K562 (cell line): ENCODE data around the gene KMT5C. TPM values are rescaled to one million over a fixed set of nuclear protein-coding genes. Genes with fewer than 3 reads are reported as not detected.

Experiments used
- ATAC-seq: fragments of 200-7000 bp; cut with Tn5 transposase; 3 replicates; pipeline ENCODE4 v1.9.1; 2020; ENCODE audit warnings: moderate library complexity
- BruUV-seq: library from RNA; stranded (reverse); fragments of 400-500 nt; replicated peaks from 2 replicates; lab custom pipeline; 2021; lab: Mats Ljungman, UMichigan
- CTCF ChIA-PET: fragments of 300-600 bp; formaldehyde crosslinking; extraction: SDS; loops from one replicate; lab custom pipeline; 2021; ENCODE audit warnings: low intra/inter-chr PET ratio; lab: Yijun Ruan, JAX
- POLR2A ChIA-PET: fragments of 300-600, 350-650 bp; sonication (Branson Sonifier 250); formaldehyde crosslinking; extraction: SDS; loops from one replicate; lab custom pipeline; 2021; ENCODE audit warnings: antibody characterized with exemption, inconsistent platforms; lab: Yijun Ruan, JAX
- DNase-seq, 4 experiments: peaks; one replicate each; pipeline versions ENCODE4 v3.0.0 to v3.0.0-alpha.2; 2011 to 2018; ENCODE audit warnings: low spot score in 3 of 4, mixed read lengths in 3 of 4; ENCODE audit errors: extremely low read depth in 1 of 4
- FAIRE-seq: peaks from 2 replicates; lab custom pipeline; 2011; peaks lifted over from hg19 to GRCh38; lab: Jason Lieb, UNC
- H2AFZ ChIP-seq: 2 replicates; pipeline ENCODE4 v1.6.0; 2011; ENCODE audit warnings: low read depth, low read length, control low read depth, inconsistent platforms
- H3K27ac ChIP-seq: fragments of 200-600 bp; 3 replicates; pipeline ENCODE4 v1.8.0; 2011; ENCODE audit warnings: low read depth, mild to moderate bottlenecking, control low read depth, inconsistent platforms, low read length, moderate library complexity, mixed read lengths; ENCODE audit errors: extremely low read depth
- H3K27me3 ChIP-seq, 2 experiments: fragments of 300-600 bp in 1 of 2; 2 replicates in 1 of 2; 3 replicates in 1 of 2; pipeline versions ENCODE4 v1.6.0 to v1.8.0; 2011; ENCODE audit warnings: inconsistent platforms in 2 of 2, low read length in 2 of 2, mild to moderate bottlenecking in 1 of 2, mixed read lengths in 1 of 2, moderate library complexity in 1 of 2; ENCODE audit not compliant: control insufficient read depth in 2 of 2, insufficient read depth in 2 of 2
- H3K36me3 ChIP-seq: fragments of 300-600 bp; 3 replicates; pipeline ENCODE4 v1.8.0; 2011; ENCODE audit warnings: mild to moderate bottlenecking, low read length, inconsistent platforms; ENCODE audit not compliant: control insufficient read depth, insufficient read depth
- H3K4me1 ChIP-seq, 2 experiments: fragments of 200-600 bp in 1 of 2; replicated peaks in 1 of 2; 2 replicates in 1 of 2; 3 replicates in 1 of 2; pipeline versions ENCODE4 v1.5.1 to v1.8.0; 2011; ENCODE audit warnings: inconsistent platforms in 2 of 2, low read length in 2 of 2, mild to moderate bottlenecking in 1 of 2, mixed read lengths in 1 of 2, moderate library complexity in 1 of 2; ENCODE audit not compliant: control insufficient read depth in 2 of 2, insufficient read depth in 2 of 2
- H3K4me2 ChIP-seq: 2 replicates; pipeline ENCODE4 v1.6.1; 2011; ENCODE audit warnings: low read length, control low read depth, inconsistent platforms, mixed read lengths; ENCODE audit not compliant: insufficient read depth
- H3K4me3 ChIP-seq: fragments of 200-600 bp; sonication (generic), shearing (Covaris generic); 2 replicates; pipeline ENCODE4 v1.5.1; 2016; ENCODE audit warnings: control low read depth, inconsistent platforms
- H3K79me2 ChIP-seq: fragments of 200-600 bp; 3 replicates; pipeline ENCODE4 v1.8.0; 2011; ENCODE audit warnings: low read length, inconsistent platforms; ENCODE audit not compliant: control insufficient read depth, insufficient read depth
- H3K9ac ChIP-seq, 2 experiments: 2 replicates each; pipeline versions ENCODE4 v1.6.0 to v1.6.1; 2011; ENCODE audit warnings: low read depth in 2 of 2, low read length in 2 of 2, control low read depth in 1 of 2, inconsistent platforms in 1 of 2, mild to moderate bottlenecking in 1 of 2, mixed read lengths in 1 of 2; ENCODE audit not compliant: insufficient read depth in 1 of 2
- H3K9me1 ChIP-seq: one replicate; pipeline ENCODE4 v1.6.0; 2011; ENCODE audit warnings: inconsistent platforms, mild to moderate bottlenecking, low read length, moderate library complexity; ENCODE audit not compliant: control insufficient read depth, insufficient read depth
- H3K9me3 ChIP-seq: replicated peaks from 2 replicates; pipeline ENCODE4 v1.5.1; 2011; ENCODE audit warnings: low read depth, low read length, inconsistent platforms; ENCODE audit not compliant: control insufficient read depth, insufficient read depth
- H4K20me1 ChIP-seq: replicated peaks from 2 replicates; pipeline ENCODE4 v1.6.1; 2011; ENCODE audit warnings: low read length, inconsistent platforms, mixed read lengths; ENCODE audit not compliant: control insufficient read depth, insufficient read depth
- CBX2 ChIP-seq: fragments of 200-600 bp; sonication (generic); IDR thresholded peaks from one replicate; pipeline ENCODE4 v1.6.1; 2012; ENCODE audit warnings: mild to moderate bottlenecking, low read length, inconsistent platforms; ENCODE audit not compliant: insufficient read depth, poor library complexity, severe bottlenecking
- E2F3 ChIP-seq: fragments of 250-450 bp; sonication (Bioruptor Pico); IDR thresholded peaks from 2 replicates; pipeline ENCODE4 v1.4.0; 2020; ENCODE audit warnings: mild to moderate bottlenecking
- EGR1 ChIP-seq: fragments of 450-650 bp; conservative IDR thresholded peaks from 2 replicates; pipeline ENCODE4 v1.6.1; 2017; ENCODE audit warnings: mild to moderate bottlenecking
- HSF4 ChIP-seq: fragments of 250-450 bp; sonication (Bioruptor Pico); IDR thresholded peaks from 2 replicates; pipeline ENCODE4 v2.1.2; 2022; ENCODE audit warnings: mild to moderate bottlenecking, moderate library complexity, borderline replicate concordance
- KDM2B ChIP-seq: fragments of 250-450 bp; sonication (Bioruptor Pico); IDR thresholded peaks from 2 replicates; pipeline ENCODE4 v1.8.0; 2021; ENCODE audit warnings: mild to moderate bottlenecking, moderate library complexity
- KLF10 ChIP-seq: fragments of 250-450 bp; sonication (Bioruptor Pico); IDR thresholded peaks from 2 replicates; pipeline ENCODE4 v1.6.1; 2021; ENCODE audit warnings: matching md5 sums
- MTA3 ChIP-seq: fragments of 450-650 bp; formaldehyde crosslinking; IDR thresholded peaks from 2 replicates; pipeline ENCODE4 v1.6.1; 2017; ENCODE audit warnings: mild to moderate bottlenecking, borderline replicate concordance
- NFRKB ChIP-seq: fragments of 450-650 bp; IDR thresholded peaks from 2 replicates; pipeline ENCODE4 v1.6.1; 2016; ENCODE audit warnings: low read depth
- NFXL1 ChIP-seq: fragments of 450-650 bp; formaldehyde crosslinking; IDR thresholded peaks from 2 replicates; pipeline ENCODE4 v1.4.0; 2021; ENCODE audit warnings: mild to moderate bottlenecking
- PHB2 ChIP-seq: fragments of 450-650 bp; IDR thresholded peaks from 2 replicates; pipeline ENCODE4 v1.6.1; 2017; ENCODE audit warnings: low read depth
- POLR2AphosphoS5 ChIP-seq: IDR thresholded peaks from 2 replicates; pipeline ENCODE4 v1.6.1; 2011; ENCODE audit warnings: mild to moderate bottlenecking, low read depth, low read length, moderate library complexity; ENCODE audit not compliant: control insufficient read depth, insufficient read depth
- RBBP5 ChIP-seq: fragments of 200-600 bp; sonication (generic); IDR thresholded peaks from 2 replicates; pipeline ENCODE4 v1.6.1; 2012; ENCODE audit warnings: borderline replicate concordance, mild to moderate bottlenecking, low read length, control low read depth, inconsistent platforms; ENCODE audit not compliant: insufficient read depth, poor library complexity, severe bottlenecking
- SMAD3 ChIP-seq: fragments of 450-650 bp; formaldehyde crosslinking; conservative IDR thresholded peaks from 2 replicates; pipeline ENCODE4 v1.4.0; 2020; ENCODE audit warnings: mild to moderate bottlenecking
- TOE1 ChIP-seq, 2 experiments: fragments of 450-650 bp in 1 of 2; sonication (generic) in 1 of 2; formaldehyde crosslinking in 1 of 2; IDR thresholded peaks; 2 replicates each; pipeline versions ENCODE4 v1.7.1 to v1.8.0; 2016 to 2022; ENCODE audit warnings: borderline replicate concordance in 2 of 2, mild to moderate bottlenecking in 2 of 2, antibody characterized with exemption in 1 of 2, inconsistent platforms in 1 of 2, low read depth in 1 of 2, missing genetic modification reagents in 1 of 2, moderate library complexity in 1 of 2
- ZBTB7A ChIP-seq: IDR thresholded peaks from 2 replicates; pipeline ENCODE4 v1.6.1; 2011; ENCODE audit warnings: low read depth, mild to moderate bottlenecking, low read length, moderate library complexity, borderline replicate concordance; ENCODE audit not compliant: control insufficient read depth
- ZNF584 ChIP-seq: fragments of 200-800 bp; sonication (Bioruptor generic); IDR thresholded peaks from 2 replicates; pipeline ENCODE4 v1.6.1; 2016; ENCODE audit warnings: low read depth, mild to moderate bottlenecking, missing genetic modification characterization, missing compliant biosample characterization
- ZNF589 ChIP-seq: fragments of 200-800 bp; sonication (Bioruptor generic); IDR thresholded peaks from 2 replicates; pipeline ENCODE4 v1.6.1; 2016; ENCODE audit warnings: low read depth, missing genetic modification characterization, missing compliant biosample characterization
- ZNF695 ChIP-seq: fragments of 450-650 bp; formaldehyde crosslinking; IDR thresholded peaks from 2 replicates; pipeline ENCODE4 v1.4.0; 2020; ENCODE audit warnings: mild to moderate bottlenecking, moderate library complexity
- WGBS: fragments of 100-300 bp; shearing (Covaris generic); methylation state at CpG from one replicate; pipeline ENCODE4 v1.1.6; 2016; ENCODE audit warnings: low coverage, mixed read lengths; ENCODE audit not compliant: insufficient coverage; ENCODE audit errors: missing lambda C conversion rate; 5-methylcytosine and 5-hydroxymethylcytosine counted together
- in situ Hi-C: fragments of 300-500 bp; cut with MboI; formaldehyde crosslinking; loops from 4 replicates; pipeline ENCODE4 v1.15.0; 2018; ENCODE audit warnings: inconsistent platforms, mixed read lengths
- intact Hi-C: fragments of 100-400 bp; cut with micrococcal nuclease; formaldehyde crosslinking; loops from 2 replicates; pipeline ENCODE4 v1.14.2; 2022
- polyA plus RNA-seq, 8 experiments: library from polyadenylated mRNA; depleted of rRNA in 4 of 8; stranded (reverse) in 5 of 8; unstranded in 3 of 8; fragments of >200 nt; fragmentation: Nextera tagmentation in 2 of 8; fragmentation: Illumina TruSeq in 1 of 8; extraction: Ambion mirVana in 2 of 8; extraction: Trizol in 1 of 8; gene quantifications; 2 replicates each; pipeline versions ENCODE4 v1.2.1 to v1.2.3, GENCODE V29; 2011 to 2014; ENCODE audit warnings: inconsistent platforms in 1 of 8, missing spikeins in 1 of 8
- total RNA-seq, 7 experiments: library from RNA; depleted of rRNA in 6 of 7; stranded (reverse); fragments of >200 nt in 6 of 7; fragmentation: Illumina TruSeq in 2 of 7; extraction: Trizol in 2 of 7; gene quantifications; 2 replicates each; pipeline versions ENCODE4 v1.2.1 to v1.2.3, GENCODE V29; 2011 to 2021; ENCODE audit warnings: low replicate concordance in 1 of 7
- TF ChIP-seq, protein P1 (sequence below): fragments of 450-650 bp; IDR thresholded peaks from 2 replicates; pipeline ENCODE4 v1.7.1; 2018; ENCODE audit warnings: mild to moderate bottlenecking, low read depth; ENCODE audit not compliant: partially characterized antibody

The KMT5C gene
- total and polyA plus RNA-seq, 9 of the 15 experiments (the other 6 are each of a cell fraction or from before 2014, with no cell fraction given) = 0.15 to 53.5 (median 16.6) TPM

DNA sequence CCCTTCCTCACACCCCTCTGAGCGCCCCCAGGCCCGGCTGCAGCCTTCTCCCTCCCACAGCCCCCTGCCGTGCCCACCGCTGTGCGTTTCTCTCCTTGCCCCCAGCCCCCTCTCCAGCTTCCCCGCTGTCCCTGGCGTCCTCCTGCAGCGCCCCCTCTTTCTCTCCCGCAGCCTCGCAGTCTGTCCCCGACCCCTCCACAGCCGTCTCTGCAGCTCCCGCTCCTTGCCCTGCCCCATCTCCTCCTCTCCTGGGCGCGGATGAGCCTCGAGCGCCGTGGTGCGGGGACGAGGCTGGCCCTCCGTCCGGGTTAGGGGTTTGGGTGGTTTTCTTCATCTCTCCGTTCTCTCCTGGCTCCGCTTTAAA is 1.1 kb downstream of the KMT5C start (continued):
- TF ChIP-seq ZNF589 (CRISPR knock-in tag) (no peak), KDM2B (CRISPR knock-in tag) (no peak), ZNF695 (no peak), MTA3 (no peak), NFXL1 (no peak), HSF4 (no peak), KLF10 (no peak), NFRKB (no peak), ZBTB7A (peak; percentile 85), TOE1 (IDR thresholded peaks at IDR 0.05; ENCODE audit: borderline replicate concordance) (no peak; the same call in 1 of the 2 replicates), TOE1 (CRISPR knock-in tag; IDR thresholded peaks at IDR 0.05; ENCODE audit: borderline replicate concordance, low read depth) (no peak), EGR1 (peak; percentile 11; the same call in 1 of the 2 replicates), PHB2 (no peak), E2F3 (CRISPR knock-in tag) (no peak), ZNF584 (CRISPR knock-in tag) (no peak)
- TF ChIP-seq, all 486 proteins: peak for 22

DNA sequence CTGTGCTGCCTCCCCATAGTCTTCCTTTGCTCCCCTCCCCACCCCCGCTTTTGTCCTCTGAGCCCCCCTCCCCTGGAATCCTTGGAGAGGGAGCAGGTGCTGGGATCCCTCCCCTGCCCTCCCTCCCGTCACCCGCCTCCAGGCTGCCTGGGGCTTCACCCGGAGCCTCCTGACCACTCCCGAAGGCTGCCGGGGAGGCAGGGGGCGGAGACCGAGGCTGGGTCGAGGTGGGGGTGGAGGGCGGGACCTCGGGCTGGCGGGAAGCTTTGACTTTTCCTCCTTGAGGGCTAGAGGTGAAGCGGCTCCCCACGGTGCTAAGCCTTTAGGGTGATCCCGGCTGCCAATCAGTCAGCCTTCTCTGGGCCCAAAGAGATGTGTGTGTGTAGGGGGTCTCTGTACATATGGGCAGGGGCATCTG is 1.5 kb downstream of the KMT5C start:
- H3K27me3 ChIP-seq = no peaks in the 10 kb centered on the region
- peaks cover 42% of the 10 kb centered on the region; the same call in 2 of the 3 replicates for H3K36me3 ChIP-seq
- intact Hi-C loops = no loop called here
- H3K9me1 ChIP-seq = no peaks in the 10 kb centered on the region
- no peaks in the 10 kb centered on the region for H3K9me3 ChIP-seq
- ATAC-seq (peak; percentile 64), DNase-seq (peak; percentile 94 to 95 (median 94)), FAIRE-seq (peak; percentile 84)
- ChIA-PET POLR2A (interaction anchor here (1.2 to 1.4 kb wide), 4 partner anchors 8 to 43 kb away, joined by 4 to 11 read pairs (median 6); partner anchors contain the start of gene TMEM238), CTCF (no interaction called here)
- peak overlapping the region; percentile 97 for H3K4me2 ChIP-seq
- H3K4me1 ChIP-seq = peaks cover 7 to 65% of the 10 kb centered on the region in 2 experiments; a peak in 4 of 5 replicates
- peak overlapping the region; percentile 97 for H3K27ac ChIP-seq
- BruUV-seq = no TSS peak
- WGBS = 0% methylated on average over 9 of the region's 15 CpGs
- no peak overlapping the region for H2AFZ ChIP-seq
- peaks cover 24% of the 10 kb centered on the region for H3K79me2 ChIP-seq
- in situ Hi-C loops = no loop called here
- H4K20me1 ChIP-seq = 0 out of 2 replicates have a peak, but pooled peaks cover 6% of the 10 kb centered on the region
- H3K4me3 ChIP-seq = peak overlapping the region; percentile 92
- H3K9ac ChIP-seq = peak overlapping the region; percentile 97 to 99
- TF ChIP-seq RBBP5 (peak; percentile 28), POLR2AphosphoS5 (peak; percentile 49; the same call in 1 of the 2 replicates), SMAD3 (CRISPR knock-in tag) (no peak), CBX2 (no peak)
- TF ChIP-seq, protein P1, sequence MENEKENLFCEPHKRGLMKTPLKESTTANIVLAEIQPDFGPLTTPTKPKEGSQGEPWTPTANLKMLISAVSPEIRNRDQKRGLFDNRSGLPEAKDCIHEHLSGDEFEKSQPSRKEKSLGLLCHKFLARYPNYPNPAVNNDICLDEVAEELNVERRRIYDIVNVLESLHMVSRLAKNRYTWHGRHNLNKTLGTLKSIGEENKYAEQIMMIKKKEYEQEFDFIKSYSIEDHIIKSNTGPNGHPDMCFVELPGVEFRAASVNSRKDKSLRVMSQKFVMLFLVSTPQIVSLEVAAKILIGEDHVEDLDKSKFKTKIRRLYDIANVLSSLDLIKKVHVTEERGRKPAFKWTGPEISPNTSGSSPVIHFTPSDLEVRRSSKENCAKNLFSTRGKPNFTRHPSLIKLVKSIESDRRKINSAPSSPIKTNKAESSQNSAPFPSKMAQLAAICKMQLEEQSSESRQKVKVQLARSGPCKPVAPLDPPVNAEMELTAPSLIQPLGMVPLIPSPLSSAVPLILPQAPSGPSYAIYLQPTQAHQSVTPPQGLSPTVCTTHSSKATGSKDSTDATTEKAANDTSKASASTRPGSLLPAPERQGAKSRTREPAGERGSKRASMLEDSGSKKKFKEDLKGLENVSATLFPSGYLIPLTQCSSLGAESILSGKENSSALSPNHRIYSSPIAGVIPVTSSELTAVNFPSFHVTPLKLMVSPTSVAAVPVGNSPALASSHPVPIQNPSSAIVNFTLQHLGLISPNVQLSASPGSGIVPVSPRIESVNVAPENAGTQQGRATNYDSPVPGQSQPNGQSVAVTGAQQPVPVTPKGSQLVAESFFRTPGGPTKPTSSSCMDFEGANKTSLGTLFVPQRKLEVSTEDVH = peak; percentile 67
